Stimulated activated effector memory CD8-positive, alpha-beta T cell treated with anti-CD3 and anti-CD28 coated beads, Interleukin-12 subunit alpha, Interleukin-12 subunit beta, amount 100 ng/mL, for 72 hours (primary cell): Measurements from ENCODE around the gene PLEKHD1.
"Not testable (repeated sequence)": the region's sequence is repeated elsewhere in the genome, so short reads cannot be mapped to it uniquely, and the experiment has no call there.

ENCODE experiments used
- ATAC-seq: fragments of 150-1000 bp; cut with Tn5 transposase; 2 replicates; pipeline ENCODE4 v1.10.0; 2021
- DNase-seq, 2 donors: peaks; one replicate each; pipeline ENCODE4 v3.0.0; 2021 to 2022; ENCODE audit warnings: low spot score in 2 of 2
- H3K27ac Mint-ChIP-seq: one replicate; pipeline ENCODE4 v1.8.0; 2022; ENCODE audit warnings: mild to moderate bottlenecking, mixed read lengths
- H3K36me3 Mint-ChIP-seq: one replicate; pipeline ENCODE4 v1.8.0; 2022; ENCODE audit warnings: mild to moderate bottlenecking, mixed read lengths
- H3K4me1 Mint-ChIP-seq: one replicate; pipeline ENCODE4 v1.8.0; 2022; ENCODE audit warnings: mixed read lengths
- H3K4me3 Mint-ChIP-seq: one replicate; pipeline ENCODE4 v1.8.0; 2022; ENCODE audit warnings: mild to moderate bottlenecking, mixed read lengths
- H3K9me3 Mint-ChIP-seq: one replicate; pipeline ENCODE4 v1.8.0; 2022; ENCODE audit warnings: mixed read lengths

PLEKHD1 gene

GRCh38 chr14:69473946-69474345, 10.6 kb upstream of the PLEKHD1 start:
- no peak overlapping the region for H3K4me3 Mint-ChIP-seq
- ATAC-seq, result no peak
- H3K9me3 Mint-ChIP-seq, result no peaks in the 10 kb centered on the region
- H3K36me3 Mint-ChIP-seq, result no peaks in the 10 kb centered on the region
- H3K4me1 Mint-ChIP-seq, result peaks cover 9% of the 10 kb centered on the region
- no peak for DNase-seq
- H3K27ac Mint-ChIP-seq, result no peak overlapping the region

- Mint-ChIP-seq H3K27ac (no peak overlapping the region), H3K4me3 (no peak overlapping the region), H3K4me1 (peaks cover 9% of the 10 kb centered on the region), H3K36me3 (no peaks in the 10 kb centered on the region), H3K9me3 (no peaks in the 10 kb centered on the region)
- ATAC-seq (no peak), DNase-seq (no peak)
Observed at GRCh38 chr14:69475194-69475818, 9.2 kb upstream of the PLEKHD1 start.

GRCh38 chr14:69476824-69477450, 7.6 kb upstream of the PLEKHD1 start:
- H3K9me3 Mint-ChIP-seq, result not testable (repeated sequence)

GRCh38 chr14:69478055-69478454, 6.5 kb upstream of the PLEKHD1 start:
- H3K27ac Mint-ChIP-seq, result not testable (repeated sequence)

More at GRCh38 chr14:69476824-69477450, 7.6 kb upstream of the PLEKHD1 start:
- not testable (repeated sequence) for H3K36me3 Mint-ChIP-seq, ATAC-seq, DNase-seq, H3K4me1 Mint-ChIP-seq, H3K27ac Mint-ChIP-seq, H3K4me3 Mint-ChIP-seq

GRCh38 chr14:69479696-69480095, 4.8 kb upstream of the PLEKHD1 start:
- Mint-ChIP-seq H3K4me1 (no peaks in the 10 kb centered on the region), H3K4me3 (no peak overlapping the region), H3K36me3 (no peaks in the 10 kb centered on the region), H3K9me3 (no peaks in the 10 kb centered on the region), H3K27ac (no peak overlapping the region)
- DNase-seq (no peak), ATAC-seq (no peak)

More at GRCh38 chr14:69478055-69478454, 6.5 kb upstream of the PLEKHD1 start:
- not testable (repeated sequence) for H3K9me3 Mint-ChIP-seq, H3K4me1 Mint-ChIP-seq, H3K36me3 Mint-ChIP-seq, DNase-seq, ATAC-seq, H3K4me3 Mint-ChIP-seq

GRCh38 chr14:69480136-69480535, 4.4 kb upstream of the PLEKHD1 start:
- no peaks in the 10 kb centered on the region for H3K36me3 Mint-ChIP-seq
- no peak for DNase-seq
- no peaks in the 10 kb centered on the region for H3K4me1 Mint-ChIP-seq
- no peak overlapping the region for H3K27ac Mint-ChIP-seq
- no peaks in the 10 kb centered on the region for H3K9me3 Mint-ChIP-seq
- no peak overlapping the region for H3K4me3 Mint-ChIP-seq
- ATAC-seq, result no peak

GRCh38 chr14:69481815-69482568, 2.5 kb upstream of the PLEKHD1 start:
- ATAC-seq (no peak), DNase-seq (no peak)
- Mint-ChIP-seq H3K9me3 (no peaks in the 10 kb centered on the region), H3K4me1 (no peaks in the 10 kb centered on the region), H3K4me3 (no peak overlapping the region), H3K36me3 (no peaks in the 10 kb centered on the region), H3K27ac (no peak overlapping the region)

GRCh38 chr14:69483765-69484443, 624 bp upstream of the PLEKHD1 start:
- Mint-ChIP-seq H3K4me3 (no peak overlapping the region), H3K9me3 (no peaks in the 10 kb centered on the region), H3K36me3 (no peaks in the 10 kb centered on the region), H3K4me1 (no peaks in the 10 kb centered on the region), H3K27ac (no peak overlapping the region)
- DNase-seq (no peak), ATAC-seq (no peak)

- Mint-ChIP-seq H3K4me3 (no peak overlapping the region), H3K4me1 (no peaks in the 10 kb centered on the region), H3K36me3 (no peaks in the 10 kb centered on the region), H3K9me3 (no peaks in the 10 kb centered on the region), H3K27ac (no peak overlapping the region)
- DNase-seq (no peak), ATAC-seq (no peak)
Observed at GRCh38 chr14:69485315-69485660, 760 bp downstream of the PLEKHD1 start.

GRCh38 chr14:69485701-69486100, 1.2 kb downstream of the PLEKHD1 start:
- Mint-ChIP-seq H3K9me3 (no peaks in the 10 kb centered on the region), H3K4me1 (no peaks in the 10 kb centered on the region), H3K27ac (no peak overlapping the region), H3K36me3 (no peaks in the 10 kb centered on the region), H3K4me3 (no peak overlapping the region)
- DNase-seq (no peak), ATAC-seq (no peak)

- H3K4me3 Mint-ChIP-seq, result no peak overlapping the region
- no peak for DNase-seq
- no peaks in the 10 kb centered on the region for H3K9me3 Mint-ChIP-seq
- no peak overlapping the region for H3K27ac Mint-ChIP-seq
- ATAC-seq, result no peak
- no peaks in the 10 kb centered on the region for H3K36me3 Mint-ChIP-seq
- H3K4me1 Mint-ChIP-seq, result no peaks in the 10 kb centered on the region
Observed at GRCh38 chr14:69487226-69487625, 2.7 kb downstream of the PLEKHD1 start.

- Mint-ChIP-seq H3K4me3 (no peak overlapping the region), H3K9me3 (no peaks in the 10 kb centered on the region), H3K4me1 (no peaks in the 10 kb centered on the region), H3K36me3 (no peaks in the 10 kb centered on the region), H3K27ac (no peak overlapping the region)
- DNase-seq (no peak), ATAC-seq (no peak)
Observed at GRCh38 chr14:69487771-69488170, 3.2 kb downstream of the PLEKHD1 start.

GRCh38 chr14:69489495-69489894, 5.0 kb downstream of the PLEKHD1 start:
- ATAC-seq (no peak), DNase-seq (no peak)
- Mint-ChIP-seq H3K9me3 (no peaks in the 10 kb centered on the region), H3K36me3 (no peaks in the 10 kb centered on the region), H3K27ac (no peak overlapping the region), H3K4me3 (no peak overlapping the region), H3K4me1 (no peaks in the 10 kb centered on the region)

- H3K4me1 Mint-ChIP-seq, result no peaks in the 10 kb centered on the region
- no peaks in the 10 kb centered on the region for H3K9me3 Mint-ChIP-seq
- no peak overlapping the region for H3K27ac Mint-ChIP-seq
- no peaks in the 10 kb centered on the region for H3K36me3 Mint-ChIP-seq
- no peak for ATAC-seq
- no peak overlapping the region for H3K4me3 Mint-ChIP-seq
- DNase-seq, result no peak
Observed at GRCh38 chr14:69490219-69490918, 5.8 kb downstream of the PLEKHD1 start.

GRCh38 chr14:69491193-69491592, 6.7 kb downstream of the PLEKHD1 start:
- DNase-seq, result no peak
- ATAC-seq, result no peak
- no peak overlapping the region for H3K27ac Mint-ChIP-seq
- H3K4me1 Mint-ChIP-seq, result no peaks in the 10 kb centered on the region
- no peak overlapping the region for H3K4me3 Mint-ChIP-seq
- H3K36me3 Mint-ChIP-seq, result no peaks in the 10 kb centered on the region
- H3K9me3 Mint-ChIP-seq, result no peaks in the 10 kb centered on the region
